Measurements from ENCODE around the gene B4GALT2. TPM values are rescaled to one million over a fixed set of nuclear protein-coding genes. Genes with fewer than 3 reads are reported as not detected.

B4GALT2 gene
- total RNA-seq, 1 experiment from 2014 or later, result 70.9 TPM

DNA sequence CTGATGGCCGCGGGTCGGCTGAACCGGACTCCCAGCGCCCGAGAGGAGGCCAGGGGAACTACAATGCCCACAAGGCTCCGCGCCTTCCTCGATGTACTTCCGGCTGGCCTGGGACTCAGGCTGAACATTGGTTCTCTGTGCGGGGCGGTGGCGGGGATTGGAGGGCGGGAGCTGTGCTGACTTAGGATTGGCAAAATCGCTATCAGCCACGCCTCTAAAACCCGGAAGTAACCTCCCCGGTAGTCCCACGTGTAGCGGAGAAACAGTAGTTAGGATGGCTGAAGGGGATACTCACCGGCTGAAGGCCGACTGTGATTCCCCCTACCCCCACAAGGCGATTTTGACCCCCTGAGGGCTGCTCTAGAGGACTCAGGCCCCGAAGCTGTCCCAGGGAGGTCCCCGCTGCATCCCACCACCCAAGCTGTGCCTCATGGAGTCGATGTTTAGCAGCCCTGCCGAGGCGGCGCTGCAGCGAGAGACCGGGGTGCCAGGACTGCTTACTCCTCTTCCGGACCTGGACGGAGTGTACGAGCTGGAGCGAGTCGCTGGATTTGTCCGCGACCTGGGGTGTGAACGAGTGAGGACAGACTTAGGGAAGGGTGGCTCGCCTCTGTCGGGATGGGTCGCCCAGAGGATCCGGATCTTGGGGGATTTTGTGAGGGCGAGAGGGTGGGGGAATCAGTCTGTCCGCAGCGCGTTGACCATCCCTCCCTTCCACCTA is 9.1 kb upstream of the B4GALT2 start, which contains the start of gene DPH2:
Gene DPH2 (plus strand): TSS at position 265 of the 721 bp plus-strand sequence. CDS start 166 bp downstream, at position 431.
- no peaks in the 10 kb centered on the region for H3K27me3 ChIP-seq (ENCODE audit: insufficient read depth, low read length)
- no peak within 1 kb of the TSS for H4K91ac ChIP-seq (ENCODE audit: insufficient read length, low read depth, low read length)
- Mint-ChIP-seq H3K4me1 (peaks cover 18 to 20% of the 10 kb centered on the region in 2 experiments), H3K4me3 (peak within 1 kb of the TSS; percentile 98 to 100), H3K9me3 (no peaks in the 10 kb centered on the region), H3K36me3 (ENCODE audit: insufficient read depth in 1 of 3, low read depth in 3 of 3) (peaks cover 10 to 29% (median 14%) of the 10 kb centered on the region in 3 experiments; a peak in 6 of 7 replicates), H3K27me3 (ENCODE audit: low read depth) (peaks cover 1% of the 10 kb centered on the region), H3K27ac (peak within 1 kb of the TSS in 2 of 3 experiments; percentile 59 to 95; a peak in 4 of 7 replicates)
- peak within 1 kb of the TSS; percentile 81 for H3K4me2 ChIP-seq (ENCODE audit: insufficient read depth, insufficient read length, low read length)
- H4K20me1 ChIP-seq (ENCODE audit: control insufficient read depth, insufficient read depth, insufficient read length), result no peaks in the 10 kb centered on the region
- no peaks in the 10 kb centered on the region; the same call in 1 of the 2 replicates for H3K4me1 ChIP-seq (ENCODE audit: insufficient read depth, low read length)
- H3K14ac ChIP-seq (ENCODE audit: insufficient read depth, low read length), result no peak within 1 kb of the TSS; the same call in 1 of the 2 replicates
- no peak within 1 kb of the TSS for H4K8ac ChIP-seq (replicated peaks; ENCODE audit: insufficient read length, low read depth, low read length)
- H3K79me1 ChIP-seq (ENCODE audit: insufficient read depth, low read depth, low read length, poor library complexity, severe bottlenecking), result peaks cover 3% of the 10 kb centered on the region
- H3K9ac ChIP-seq (ENCODE audit: extremely low read depth, insufficient read length, low read length), result peak within 1 kb of the TSS; percentile 68
- no peaks in the 10 kb centered on the region; the same call in 1 of the 2 replicates for H3K79me2 ChIP-seq (ENCODE audit: insufficient read depth, low read length)
- H3K18ac ChIP-seq (ENCODE audit: insufficient read length, low read depth, low read length), result no peak within 1 kb of the TSS
- no peak within 1 kb of the TSS for H3K56ac ChIP-seq (ENCODE audit: insufficient read length, low read depth, low read length)
- TF ChIP-seq, protein P1, sequence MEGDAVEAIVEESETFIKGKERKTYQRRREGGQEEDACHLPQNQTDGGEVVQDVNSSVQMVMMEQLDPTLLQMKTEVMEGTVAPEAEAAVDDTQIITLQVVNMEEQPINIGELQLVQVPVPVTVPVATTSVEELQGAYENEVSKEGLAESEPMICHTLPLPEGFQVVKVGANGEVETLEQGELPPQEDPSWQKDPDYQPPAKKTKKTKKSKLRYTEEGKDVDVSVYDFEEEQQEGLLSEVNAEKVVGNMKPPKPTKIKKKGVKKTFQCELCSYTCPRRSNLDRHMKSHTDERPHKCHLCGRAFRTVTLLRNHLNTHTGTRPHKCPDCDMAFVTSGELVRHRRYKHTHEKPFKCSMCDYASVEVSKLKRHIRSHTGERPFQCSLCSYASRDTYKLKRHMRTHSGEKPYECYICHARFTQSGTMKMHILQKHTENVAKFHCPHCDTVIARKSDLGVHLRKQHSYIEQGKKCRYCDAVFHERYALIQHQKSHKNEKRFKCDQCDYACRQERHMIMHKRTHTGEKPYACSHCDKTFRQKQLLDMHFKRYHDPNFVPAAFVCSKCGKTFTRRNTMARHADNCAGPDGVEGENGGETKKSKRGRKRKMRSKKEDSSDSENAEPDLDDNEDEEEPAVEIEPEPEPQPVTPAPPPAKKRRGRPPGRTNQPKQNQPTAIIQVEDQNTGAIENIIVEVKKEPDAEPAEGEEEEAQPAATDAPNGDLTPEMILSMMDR (conservative IDR thresholded peaks at IDR 0.05), result 0 out of 3 replicates have a peak, but pooled peaks have one; percentile 14
- H3K27ac ChIP-seq (ENCODE audit: insufficient read length, low read depth, low read length), result no peak within 1 kb of the TSS
- no peak within 1 kb of the TSS for H3K4ac ChIP-seq (ENCODE audit: low read depth, low read length)
- no peak within 1 kb of the TSS for H3K23ac ChIP-seq (ENCODE audit: insufficient read length, low read depth, low read length)
- no peak within 1 kb of the TSS for H2BK15ac ChIP-seq (ENCODE audit: low read depth, low read length)
- H2BK5ac ChIP-seq (ENCODE audit: insufficient read length, low read length), result no peak within 1 kb of the TSS
- H4K5ac ChIP-seq (ENCODE audit: insufficient read length, low read depth, low read length), result no peak within 1 kb of the TSS
- no peak within 1 kb of the TSS for H3T11ph ChIP-seq (ENCODE audit: low read length)
- H2BK20ac ChIP-seq (ENCODE audit: low read depth, low read length, poor library complexity, severe bottlenecking), result no peak within 1 kb of the TSS
- peaks cover 11% of the 10 kb centered on the region for H3K23me2 ChIP-seq (ENCODE audit: insufficient read length, low read depth, low read length, poor library complexity, severe bottlenecking)
- H3K9me3 ChIP-seq (ENCODE audit: control insufficient read depth, low read depth, low read length), result no peaks in the 10 kb centered on the region
- H2BK12ac ChIP-seq (ENCODE audit: insufficient read length, low read depth, low read length), result no peak within 1 kb of the TSS
- H2AK5ac ChIP-seq (ENCODE audit: insufficient read length, low read length), result no peak within 1 kb of the TSS
- H2BK120ac ChIP-seq (ENCODE audit: low read depth, low read length, poor library complexity, severe bottlenecking), result no peak within 1 kb of the TSS
- H2AFZ ChIP-seq (ENCODE audit: low read length), result no peak within 1 kb of the TSS
- DNase-seq, result peak; percentile 99
- no CpG with 5 or more reads among the region's 47 CpGs for WGBS (ENCODE audit: extremely low coverage, insufficient read length, low lambda C conversion rate)
